HG02759 (cell line): ENCODE data around the gene CDON.
"Not testable (repeated sequence)": the region's sequence is repeated elsewhere in the genome, so short reads cannot be mapped to it uniquely, and the experiment has no call there.

ENCODE experiments used
- ATAC-seq: cut with Tn5 transposase; IDR thresholded peaks from one replicate; pipeline ENCODE4 v1.9.1; 2021; ENCODE audit warnings: mild to moderate bottlenecking, moderate library complexity; ENCODE audit not compliant: unreplicated experiment

CDON gene

DNA sequence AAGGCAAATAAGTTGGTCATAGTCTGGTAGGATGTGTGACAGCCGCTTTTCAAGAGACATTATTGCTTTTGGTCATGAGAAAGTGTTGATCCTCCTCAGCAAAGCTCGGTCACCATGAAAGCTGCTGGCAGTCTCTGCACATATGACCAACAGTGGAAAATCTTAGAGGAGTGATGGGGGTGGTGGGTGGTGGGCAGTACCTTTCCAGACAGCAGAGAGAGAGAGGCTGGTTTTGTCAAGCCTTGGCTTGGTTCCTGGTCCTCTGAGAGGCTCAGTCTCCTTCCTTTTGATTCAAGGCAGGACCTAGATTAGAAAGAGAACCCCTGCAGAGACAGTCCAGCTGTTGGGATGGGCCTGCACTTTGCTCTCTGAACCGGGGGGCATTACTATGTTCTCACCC is 136.9 kb downstream of the CDON start:
- ATAC-seq = no peak

DNA sequence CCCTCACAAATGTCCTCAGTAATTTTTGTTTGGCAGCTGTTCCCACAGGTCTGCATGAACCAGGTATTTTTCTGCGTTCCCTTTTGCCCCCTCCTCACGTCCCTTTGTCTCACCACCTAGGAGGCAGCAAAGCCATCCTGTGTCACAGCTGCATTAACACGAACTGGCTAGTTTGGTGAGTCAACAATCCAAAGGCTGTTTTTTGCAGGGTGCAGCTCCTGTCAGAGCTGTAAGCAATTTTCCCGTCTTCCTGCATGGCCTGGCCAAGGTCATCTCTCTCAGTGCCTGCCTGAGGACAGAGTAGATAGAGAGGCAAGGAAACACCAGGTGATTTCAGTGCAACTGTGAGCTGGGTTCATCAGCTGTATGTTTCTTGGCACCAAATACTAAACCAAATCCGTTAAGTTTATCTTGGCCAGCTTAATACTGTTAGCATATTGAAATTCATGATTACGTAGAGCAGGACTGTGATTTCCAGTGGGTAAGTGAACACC is 137.4 kb downstream of the CDON start:
- ATAC-seq = no peak

DNA sequence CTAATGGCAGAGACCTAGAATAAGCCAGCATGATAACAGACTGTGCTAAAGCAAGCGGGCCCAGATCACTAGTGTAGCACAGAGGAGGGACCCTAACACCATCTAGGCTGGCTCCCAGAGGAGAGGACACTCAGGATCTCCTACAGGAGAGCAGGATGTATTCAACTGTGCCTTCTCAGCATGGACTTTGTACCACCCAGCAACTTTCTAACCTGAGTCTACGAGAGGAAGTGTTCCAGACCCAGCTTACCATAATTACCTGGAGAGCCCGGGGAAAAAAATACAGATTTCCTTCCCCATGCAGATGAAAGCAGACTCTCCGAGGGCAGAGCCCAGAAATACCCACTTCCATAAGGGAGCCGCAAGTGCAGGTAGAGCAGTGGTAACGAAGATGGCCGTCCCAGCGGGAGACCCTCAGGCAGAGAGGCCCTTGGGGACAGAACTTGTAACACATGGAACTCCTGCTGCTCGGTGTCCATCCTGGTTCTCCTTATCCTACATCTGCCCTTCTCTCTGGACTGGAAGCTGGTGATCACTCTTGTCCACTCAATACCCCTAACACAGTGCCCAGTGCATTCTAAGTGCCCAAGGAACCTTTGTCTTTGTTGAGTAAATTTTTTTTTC is 138.2 kb downstream of the CDON start:
- no peak for ATAC-seq

DNA sequence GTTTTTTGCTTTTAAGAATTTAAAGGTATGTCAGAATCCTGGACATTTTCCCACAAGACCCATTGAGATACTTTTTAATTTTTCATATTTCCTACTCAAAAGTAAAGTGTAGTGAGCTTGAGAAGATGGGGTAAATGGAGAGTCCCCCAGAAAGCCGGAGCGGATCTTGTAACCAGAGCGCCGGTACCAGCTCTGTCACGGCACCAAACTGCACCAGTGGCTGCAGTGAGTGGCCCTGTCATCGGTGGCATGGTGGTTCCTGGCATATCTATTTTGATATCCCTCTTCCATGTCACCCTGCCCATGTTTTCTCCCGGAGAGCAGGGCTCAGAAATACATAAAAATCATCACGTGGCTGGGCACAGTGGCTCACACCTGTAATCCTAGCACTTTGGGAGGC is 139.0 kb downstream of the CDON start:
- ATAC-seq = no peak

DNA sequence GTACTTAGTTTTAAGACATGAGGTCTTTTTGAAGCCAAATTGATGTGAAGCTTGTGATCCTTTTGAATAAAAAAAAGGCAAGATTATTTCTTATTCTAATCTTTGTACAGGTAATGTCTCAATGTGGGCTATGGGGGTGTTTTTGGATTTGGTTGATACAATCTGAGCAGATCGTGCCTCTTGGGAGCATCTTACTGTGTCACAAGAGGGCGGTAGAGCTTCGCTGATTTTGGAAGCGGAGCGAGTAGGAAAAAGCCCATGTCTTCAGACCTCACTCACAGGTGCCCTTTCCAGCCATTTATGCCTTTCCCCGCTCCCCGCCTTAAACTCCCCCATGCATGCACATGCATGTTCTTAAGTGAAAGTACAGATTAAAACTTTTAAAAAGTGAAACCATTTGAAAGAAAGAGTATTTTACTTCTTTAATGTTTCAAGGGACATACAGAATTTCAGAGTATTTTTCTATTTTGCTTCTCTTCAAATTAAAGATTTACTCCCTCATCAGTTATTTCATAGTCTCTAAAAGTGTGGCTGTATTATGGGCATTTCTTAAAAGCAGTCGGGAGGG is 139.6 kb downstream of the CDON start:
- ATAC-seq = peak; percentile 76

DNA sequence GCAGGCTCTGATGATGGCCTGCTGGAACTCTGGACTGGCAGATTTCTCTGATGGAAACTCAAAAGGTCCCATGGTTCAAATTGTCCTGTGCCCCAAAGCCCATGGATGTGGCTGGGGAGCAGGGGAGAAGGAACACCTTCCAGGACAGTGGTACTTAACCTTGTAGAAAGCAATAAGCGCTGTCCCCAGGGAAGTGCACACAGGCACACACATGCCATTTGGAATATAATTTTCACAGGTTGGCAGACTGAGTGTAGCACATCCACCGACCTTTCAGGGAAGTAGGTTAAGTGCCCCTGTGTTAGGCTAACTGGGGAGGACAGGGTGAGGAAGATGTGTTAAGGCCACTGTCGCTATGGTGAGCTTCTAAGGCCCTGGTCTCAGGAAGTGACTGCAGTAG is 140.5 kb downstream of the CDON start:
- no peak for ATAC-seq

DNA sequence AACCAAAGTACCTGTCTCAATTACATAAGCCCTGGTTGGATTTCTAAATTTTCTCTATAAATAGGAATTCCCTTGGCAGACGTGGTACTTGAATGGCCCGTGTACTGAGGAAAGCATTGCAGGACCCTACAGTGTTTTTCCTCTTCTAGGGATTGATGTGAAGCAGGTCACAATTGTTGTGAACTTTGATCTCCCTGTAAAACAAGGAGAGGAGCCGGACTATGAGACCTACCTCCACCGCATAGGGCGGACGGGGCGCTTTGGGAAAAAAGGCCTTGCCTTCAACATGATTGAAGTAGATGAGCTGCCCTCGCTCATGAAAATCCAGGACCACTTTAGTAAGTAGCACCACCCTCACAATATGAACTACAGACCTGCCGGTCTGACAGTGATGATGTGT is 141.6 kb downstream of the CDON start:
- no peak for ATAC-seq

DNA sequence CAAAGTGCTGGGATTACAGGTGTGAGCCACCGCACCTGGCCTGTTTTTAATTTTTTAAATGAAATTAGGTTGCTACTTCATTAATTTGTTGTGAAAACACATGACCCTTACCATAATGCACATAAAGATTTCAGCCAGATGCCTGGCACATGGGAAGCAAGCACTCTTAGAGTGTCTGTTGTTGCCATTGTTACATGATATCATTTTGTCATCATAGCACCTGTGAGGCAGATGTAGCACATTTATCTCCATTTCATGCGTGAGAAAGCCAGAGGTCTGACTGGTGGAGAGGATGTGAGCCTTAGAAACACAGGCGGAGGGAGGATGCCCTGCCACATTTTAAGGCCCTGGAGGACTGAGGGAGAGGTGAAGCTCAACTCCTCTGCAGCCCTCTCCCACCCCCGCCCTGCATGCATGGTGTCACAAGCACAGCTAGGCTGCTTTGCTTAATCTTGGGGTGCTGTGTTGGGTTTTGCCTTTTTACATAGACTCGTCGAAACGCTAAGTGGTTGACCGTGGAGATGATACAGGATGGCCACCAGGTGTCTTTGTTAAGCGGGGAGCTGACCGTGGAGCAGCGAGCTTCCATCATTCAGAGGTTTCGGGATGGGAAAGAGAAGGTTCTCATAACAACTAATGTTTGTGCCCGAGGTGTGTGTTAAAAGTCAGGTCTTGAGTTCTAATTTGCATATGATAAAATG is 144.4 kb downstream of the CDON start:
- no peak for ATAC-seq

DNA sequence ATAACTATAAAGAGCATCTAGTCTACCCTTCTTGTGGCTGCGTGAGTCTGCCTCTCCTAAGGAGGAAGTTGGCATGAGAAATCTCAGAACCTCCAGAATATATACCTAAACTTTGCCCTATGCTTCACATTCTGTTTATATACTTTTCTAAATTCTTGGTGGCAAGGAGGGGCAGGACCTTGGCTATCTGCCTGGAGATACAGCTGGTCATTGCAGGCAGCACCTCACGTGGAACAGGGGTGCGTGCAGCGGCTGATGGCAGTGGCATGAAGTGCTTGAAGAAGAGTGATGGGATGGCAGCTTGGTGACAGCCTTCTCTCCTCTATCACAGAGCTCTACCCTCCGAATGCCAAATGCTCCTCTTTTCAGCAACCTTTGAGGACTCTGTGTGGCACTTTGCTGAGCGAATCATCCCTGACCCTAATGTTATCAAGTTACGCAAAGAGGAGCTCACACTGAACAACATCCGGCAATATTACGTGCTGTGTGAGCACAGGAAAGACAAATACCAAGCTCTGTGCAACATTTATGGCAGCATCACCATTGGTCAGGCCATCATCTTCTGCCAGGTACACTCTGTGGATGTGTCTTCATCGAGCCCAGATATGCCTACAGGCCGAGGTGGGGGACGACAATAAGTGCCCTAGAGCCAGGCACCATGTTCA is 145.9 kb downstream of the CDON start:
- ATAC-seq = no peak

DNA sequence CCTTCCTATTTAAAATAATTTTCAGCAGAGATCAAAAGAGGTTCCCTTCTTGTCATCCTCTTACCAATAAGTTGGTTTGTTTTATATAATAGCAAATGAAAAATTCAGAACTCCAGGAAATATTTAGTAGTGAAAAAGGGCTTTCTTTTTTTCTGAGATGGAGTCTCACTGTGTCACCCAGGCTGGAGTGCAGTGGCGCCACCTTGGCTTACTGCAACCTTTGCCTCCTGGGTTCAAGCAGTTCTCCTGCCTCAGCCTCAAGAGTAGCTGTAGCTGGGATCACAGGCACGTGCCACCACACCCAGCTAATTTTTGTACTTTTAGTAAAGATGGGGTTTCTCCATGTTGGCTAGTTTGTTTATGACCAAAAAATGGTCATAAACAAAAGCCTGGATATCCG is 148.1 kb downstream of the CDON start:
- ATAC-seq = not testable (repeated sequence)

DNA sequence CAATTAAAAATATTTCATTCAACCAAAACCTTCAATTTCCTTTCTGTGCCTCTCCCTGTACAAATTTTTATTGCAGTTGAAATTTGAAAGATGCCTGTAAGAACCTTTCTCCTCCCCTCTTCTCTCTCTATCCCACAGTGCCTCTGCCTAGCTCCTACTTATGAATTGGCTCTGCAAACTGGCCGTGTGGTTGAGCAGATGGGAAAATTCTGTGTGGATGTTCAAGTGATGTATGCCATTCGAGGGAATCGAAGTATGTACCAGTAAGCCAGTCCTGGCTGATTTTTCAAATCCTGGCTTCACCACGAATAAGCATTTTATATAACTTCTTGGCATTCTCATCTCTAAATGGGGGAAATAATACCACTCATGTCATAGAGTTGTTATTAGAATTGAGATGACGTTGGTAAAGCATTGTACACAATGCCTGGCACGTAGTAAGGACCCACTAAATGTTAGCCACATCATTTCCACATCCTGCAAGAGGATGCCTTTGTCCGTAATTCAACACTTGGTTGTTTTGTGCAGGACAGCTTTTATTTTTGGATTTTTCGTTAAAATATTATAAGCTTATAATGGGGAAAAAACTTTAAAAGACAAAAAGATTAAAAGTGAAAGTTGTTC is 152.3 kb downstream of the CDON start:
- ATAC-seq = no peak
